ENCODE measurements around the gene HSD17B12. TPM values are rescaled to one million over a fixed set of nuclear protein-coding genes. Genes with fewer than 3 reads are reported as not detected.

HSD17B12 gene
- total RNA-seq, 4 donors from 2014 or later, result 27.9 to 161 (median 99.8) TPM

- DNase-seq, result no peak
Measured at GRCh38 chr11:43825217-43825816, 144.8 kb downstream of the HSD17B12 start.

GRCh38 chr11:43830928-43831440 is 150.4 kb downstream of the HSD17B12 start:
- H3K27me3 ChIP-seq, result no peaks in the 10 kb centered on the region
- H3K4me1 ChIP-seq, result no peaks in the 10 kb centered on the region
- H3K36me3 ChIP-seq, result no peaks in the 10 kb centered on the region
- H3K9me3 ChIP-seq, result no peaks in the 10 kb centered on the region
- no peak for TF ChIP-seq POLR2A (IDR thresholded peaks at IDR 0.05)
- TF ChIP-seq CTCF (IDR thresholded peaks at IDR 0.05), result no peak
- intact Hi-C loops (cut with DNase I; ENCODE audit: low total_unique reads), result no loop called here
- no peak overlapping the region for H3K4me3 ChIP-seq
- peak; percentile 15 to 46 for DNase-seq
- H3K27ac ChIP-seq, result peak overlapping the region; percentile 3 to 51

More at GRCh38 chr11:43825217-43825816, 144.8 kb downstream of the HSD17B12 start:
- Histone ChIP-seq H3K9me3 (no peaks in the 10 kb centered on the region), H3K36me3 (no peaks in the 10 kb centered on the region), H3K4me3 (no peak overlapping the region), H3K27me3 (no peaks in the 10 kb centered on the region), H3K27ac (no peak overlapping the region), H3K4me1 (no peaks in the 10 kb centered on the region)
- TF ChIP-seq POLR2A (IDR thresholded peaks at IDR 0.05) (no peak), CTCF (IDR thresholded peaks at IDR 0.05) (peak; percentile 38 to 51 (median 40))
- intact Hi-C loops (cut with DNase I; ENCODE audit: low total_unique reads), result no loop called here

DNA sequence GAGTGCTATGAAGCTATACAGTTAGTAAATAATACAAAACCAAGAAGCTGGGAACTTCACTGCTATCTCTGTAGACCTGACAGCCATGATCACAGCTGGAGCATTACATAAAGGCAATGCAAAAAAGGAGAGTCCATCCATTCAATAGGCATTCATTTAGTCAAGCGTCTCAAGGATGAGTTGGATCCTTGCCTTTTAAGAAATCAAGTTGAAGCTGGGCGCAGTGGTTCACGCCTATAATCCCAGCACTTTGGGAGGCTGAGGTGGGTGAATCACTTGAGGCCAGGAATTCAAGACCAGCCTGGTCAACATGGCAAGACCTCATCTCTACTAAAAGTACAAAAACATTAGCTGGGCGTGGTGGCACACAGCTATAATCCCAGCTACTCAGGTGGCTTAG is 152.0 kb downstream of the HSD17B12 start:
- H3K27me3 ChIP-seq, result no peaks in the 10 kb centered on the region
- no peaks in the 10 kb centered on the region for H3K9me3 ChIP-seq
- no peak overlapping the region for H3K4me3 ChIP-seq
- TF ChIP-seq POLR2A (IDR thresholded peaks at IDR 0.05) (no peak), CTCF (IDR thresholded peaks at IDR 0.05) (no peak)
- H3K36me3 ChIP-seq, result no peaks in the 10 kb centered on the region
- H3K27ac ChIP-seq, result no peak overlapping the region
- DNase-seq, result no peak
- H3K4me1 ChIP-seq, result no peaks in the 10 kb centered on the region
- intact Hi-C loops (cut with DNase I; ENCODE audit: low total_unique reads), result no loop called here

- Histone ChIP-seq H3K9me3 (no peaks in the 10 kb centered on the region), H3K4me1 (no peaks in the 10 kb centered on the region), H3K36me3 (no peaks in the 10 kb centered on the region), H3K27me3 (no peaks in the 10 kb centered on the region), H3K27ac (no peak overlapping the region), H3K4me3 (no peak overlapping the region)
- no peak for DNase-seq
- TF ChIP-seq CTCF (IDR thresholded peaks at IDR 0.05) (no peak), POLR2A (IDR thresholded peaks at IDR 0.05) (no peak)
- intact Hi-C loops (cut with DNase I; ENCODE audit: low total_unique reads), result no loop called here
Measured at GRCh38 chr11:43833657-43834073, 153.1 kb downstream of the HSD17B12 start.

DNA sequence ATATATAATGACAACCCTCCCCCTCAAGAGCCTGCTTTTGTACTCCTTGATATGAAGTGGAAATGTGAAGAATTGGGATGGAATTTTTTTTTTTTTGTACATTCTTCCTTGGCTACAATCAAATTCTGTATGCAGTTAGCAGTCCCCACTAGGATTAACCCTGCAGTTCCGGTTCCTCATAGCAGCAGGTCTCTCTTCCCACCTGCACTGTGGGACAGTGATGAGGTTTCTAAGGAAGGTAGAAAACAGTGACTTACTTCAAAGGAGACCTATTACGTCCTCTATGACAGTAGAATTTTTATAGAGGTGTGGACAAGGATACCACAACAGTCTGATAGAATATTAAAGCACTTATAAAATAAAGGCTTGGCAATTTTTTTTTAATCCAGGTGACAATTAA is 153.7 kb downstream of the HSD17B12 start:
- H3K4me1 ChIP-seq, result no peaks in the 10 kb centered on the region
- no peak overlapping the region for H3K27ac ChIP-seq
- intact Hi-C loops (cut with DNase I; ENCODE audit: low total_unique reads), result no loop called here
- H3K9me3 ChIP-seq, result no peaks in the 10 kb centered on the region
- H3K27me3 ChIP-seq, result no peaks in the 10 kb centered on the region
- no peak for DNase-seq
- no peak overlapping the region for H3K4me3 ChIP-seq
- no peaks in the 10 kb centered on the region for H3K36me3 ChIP-seq
- TF ChIP-seq POLR2A (IDR thresholded peaks at IDR 0.05), result no peak
- TF ChIP-seq CTCF (IDR thresholded peaks at IDR 0.05), result no peak
